ENCODE results near the gene UNC13A. TPM values are rescaled to one million over a fixed set of nuclear protein-coding genes. Genes with fewer than 3 reads are reported as not detected.

UNC13A gene
- total and polyA plus RNA-seq, 2 donors (not counting 3 experiments of a cell fraction or from before 2014, with no cell fraction given): 0.04 to 0.09 TPM

GRCh38 chr19:17567940-17568339, 120.2 kb downstream of the UNC13A start:
- DNase-seq (ENCODE audit: low read depth, low spot score): no peak
- no peaks in the 10 kb centered on the region for H3K4me1 ChIP-seq (ENCODE audit: control insufficient read depth, extremely low read depth, insufficient read depth, low read length)
- H3K9me3 ChIP-seq (replicated peaks; ENCODE audit: control insufficient read depth, insufficient read depth, low read length): no peaks in the 10 kb centered on the region
- dilution Hi-C loops (cut with MboI; ENCODE audit: extremely low pct_ligation_motif_present, low sequenced_read_pairs) (no loop called here), intact Hi-C loops (cut with micrococcal nuclease) (no loop called here)
- H3K27ac ChIP-seq (ENCODE audit: insufficient read depth, low read depth, low read length): no peak overlapping the region
- no TSS peak for BruUV-seq (replicated peaks)
- H3K79me2 ChIP-seq (ENCODE audit: control insufficient read depth, insufficient read depth, low read length): peaks cover 2% of the 10 kb centered on the region
- no peak overlapping the region for H2AFZ ChIP-seq (ENCODE audit: low read depth, low read length)
- no peak overlapping the region for H3K4me3 ChIP-seq (replicated peaks in 1 of 3; ENCODE audit: insufficient read depth in 1 of 3, low read depth in 1 of 3, low read length in 3 of 3)
- no peaks in the 10 kb centered on the region for H3K9me1 ChIP-seq (replicated peaks; ENCODE audit: control insufficient read depth, extremely low read depth, insufficient read depth, low read length)
- ChIA-PET POLR2A (no interaction called here), CTCF (interaction anchor here (0.6 kb wide), 1 partner anchor 113 kb away, joined by 3 read pairs; no protein-coding TSS in a partner anchor)
- no peaks in the 10 kb centered on the region for H3K27me3 ChIP-seq (ENCODE audit: control insufficient read depth in 2 of 2, insufficient read depth in 2 of 2, low read length in 2 of 2)
- H3K36me3 ChIP-seq (ENCODE audit: control insufficient read depth in 2 of 2, extremely low read depth in 1 of 2, insufficient read depth in 2 of 2, low read length in 2 of 2): peaks cover 17 to 47% of the 10 kb centered on the region in 2 experiments
- no peak overlapping the region for H3K9ac ChIP-seq (replicated peaks; ENCODE audit: extremely low read depth, insufficient read depth, low read length)
- TF ChIP-seq EZH2 (IDR thresholded peaks at IDR 0.05; ENCODE audit: borderline replicate concordance, low read depth, low read length, severe bottlenecking) (no peak), MAX (IDR thresholded peaks at IDR 0.05; ENCODE audit: insufficient read depth, insufficient read length) (no peak), POLR2A (IDR thresholded peaks at IDR 0.05; ENCODE audit: low read depth, low read length) (no peak), MYC (IDR thresholded peaks at IDR 0.05; ENCODE audit: low read depth, low read length) (no peak), GATA2 (IDR thresholded peaks at IDR 0.05; ENCODE audit: insufficient read depth, insufficient read length, low read depth, low read length) (no peak), POLR2AphosphoS5 (IDR thresholded peaks at IDR 0.05; ENCODE audit: insufficient read depth, low read depth, low read length) (no peak), JUN (IDR thresholded peaks at IDR 0.05; ENCODE audit: borderline replicate concordance, insufficient read depth, insufficient read length, low read depth) (no peak), CTCF (IDR thresholded peaks at IDR 0.05; ENCODE audit: extremely low read depth in 1 of 2, insufficient read depth in 1 of 2, low read depth in 1 of 2, low read length in 2 of 2) (no peak), FOS (IDR thresholded peaks at IDR 0.05; ENCODE audit: borderline replicate concordance, insufficient read depth, low read length) (no peak)
- H3K4me2 ChIP-seq (ENCODE audit: insufficient read depth, low read length): no peak overlapping the region
- FAIRE-seq: no peak
- no peaks in the 10 kb centered on the region for H4K20me1 ChIP-seq (replicated peaks; ENCODE audit: control insufficient read depth, extremely low read depth, insufficient read depth, low read length)

All from endothelial cell of umbilical vein (primary cell).